Measurements from ENCODE around the gene PRMT6. TPM values are rescaled to one million over a fixed set of nuclear protein-coding genes. Genes with fewer than 3 reads are reported as not detected.
"Not testable (repeated sequence)": the region's sequence is repeated elsewhere in the genome, so short reads cannot be mapped to it uniquely, and the experiment has no call there.

Gene PRMT6
- total RNA-seq, 1 donor from 2014 or later = 17.2 TPM

DNA sequence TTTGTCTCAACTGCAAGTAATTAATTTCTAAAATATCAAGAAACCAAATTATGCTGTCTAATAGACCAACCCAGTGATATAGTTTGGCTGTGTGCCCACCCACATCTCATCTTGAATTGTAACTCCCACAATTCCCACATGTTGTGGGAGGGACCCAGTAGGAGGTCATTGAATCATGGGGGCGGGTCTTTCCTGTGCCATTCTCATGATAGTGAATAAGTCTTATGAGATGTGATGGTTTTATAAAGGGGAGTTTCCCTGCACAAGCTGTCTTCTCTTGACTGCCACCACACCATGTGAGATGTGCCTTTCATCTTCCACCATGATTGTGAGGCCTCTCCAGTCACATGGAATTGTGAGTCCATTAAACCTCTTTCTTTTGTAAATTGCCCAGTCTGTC is 36.9 kb downstream of the PRMT6 start:
- intact Hi-C loops (cut with micrococcal nuclease) = not testable (repeated sequence)

DNA sequence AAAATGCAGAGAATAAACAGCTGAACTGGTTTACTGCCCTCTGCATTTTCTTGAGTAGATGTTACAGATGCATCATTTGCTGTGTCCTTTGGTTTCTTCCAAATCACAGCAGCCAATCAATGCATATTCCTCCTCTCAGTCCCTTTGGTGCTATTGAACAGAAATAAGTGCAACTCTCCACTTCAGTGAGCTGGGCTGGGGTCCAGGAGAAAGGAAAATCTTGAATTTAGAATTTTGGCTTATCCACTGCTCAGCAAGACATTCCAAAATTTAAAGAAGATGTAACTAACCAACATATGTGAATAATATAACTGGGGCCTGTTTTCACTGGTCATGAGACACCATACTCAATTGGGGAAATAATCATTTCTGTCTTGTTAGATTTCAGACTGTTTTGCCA is 39.2 kb downstream of the PRMT6 start:
- intact Hi-C loops (cut with micrococcal nuclease) = no loop called here

GRCh38 chr1:107096690-107097089 is 40.2 kb downstream of the PRMT6 start:
- intact Hi-C loops (cut with micrococcal nuclease) = no loop called here

DNA sequence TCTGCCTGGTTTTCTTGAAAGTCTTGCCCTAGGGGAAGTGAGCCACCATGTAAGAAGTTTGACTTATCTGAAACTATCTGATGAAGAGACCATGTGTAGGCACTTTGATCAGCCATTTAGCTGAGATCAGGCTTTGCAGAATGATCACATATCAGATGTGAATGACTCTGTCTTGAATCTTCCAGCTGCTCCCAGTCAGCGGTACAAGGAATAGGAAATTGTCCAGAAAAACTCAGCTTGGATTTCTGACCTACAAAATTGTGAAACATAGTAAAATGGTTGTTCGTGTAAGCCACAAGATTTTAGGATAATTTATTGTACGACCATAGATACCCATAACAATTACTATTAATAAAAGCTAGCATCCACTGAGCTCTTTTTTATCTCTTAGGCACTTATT is 42.5 kb downstream of the PRMT6 start:
- intact Hi-C loops (cut with micrococcal nuclease) = no loop called here

GRCh38 chr1:107100331-107100984 is 44.0 kb downstream of the PRMT6 start:
- intact Hi-C loops (cut with micrococcal nuclease) = no loop called here

DNA sequence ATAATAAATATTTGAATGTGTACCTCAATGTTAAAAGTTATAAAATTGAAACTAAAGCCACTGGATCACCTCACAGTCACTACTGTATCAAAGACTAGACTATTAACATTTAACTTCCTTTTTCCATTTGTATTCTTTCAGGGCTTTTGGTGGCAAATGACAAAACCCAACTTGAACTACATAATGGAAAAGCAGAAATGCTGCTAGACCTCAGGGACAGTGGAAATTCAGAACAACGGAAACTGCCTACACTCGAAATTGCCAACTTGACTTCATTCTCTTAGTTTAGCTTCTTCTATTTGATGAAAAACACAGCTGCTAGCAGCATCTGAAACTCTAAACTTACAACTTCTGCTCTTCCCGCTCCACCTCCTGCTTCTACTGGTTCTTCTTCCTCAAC is 49.4 kb downstream of the PRMT6 start:
- intact Hi-C loops (cut with micrococcal nuclease) = no loop called here

Other genes with a start within 250 kb of the PRMT6 start
- not detected in 2 replicates for gene NTNG1, start 84.4 kb downstream of the PRMT6 start, total RNA-seq

All from T-helper 1 cell treated with Interleukin-12 subunit alpha and Interleukin-12 subunit beta and Interleukin-4 antibody, amounts not matched to agents 30 ng/mL and 1 ng/mL, for 36 hours (primary cell).